ENCODE results near the gene OR52A5.

DNA sequence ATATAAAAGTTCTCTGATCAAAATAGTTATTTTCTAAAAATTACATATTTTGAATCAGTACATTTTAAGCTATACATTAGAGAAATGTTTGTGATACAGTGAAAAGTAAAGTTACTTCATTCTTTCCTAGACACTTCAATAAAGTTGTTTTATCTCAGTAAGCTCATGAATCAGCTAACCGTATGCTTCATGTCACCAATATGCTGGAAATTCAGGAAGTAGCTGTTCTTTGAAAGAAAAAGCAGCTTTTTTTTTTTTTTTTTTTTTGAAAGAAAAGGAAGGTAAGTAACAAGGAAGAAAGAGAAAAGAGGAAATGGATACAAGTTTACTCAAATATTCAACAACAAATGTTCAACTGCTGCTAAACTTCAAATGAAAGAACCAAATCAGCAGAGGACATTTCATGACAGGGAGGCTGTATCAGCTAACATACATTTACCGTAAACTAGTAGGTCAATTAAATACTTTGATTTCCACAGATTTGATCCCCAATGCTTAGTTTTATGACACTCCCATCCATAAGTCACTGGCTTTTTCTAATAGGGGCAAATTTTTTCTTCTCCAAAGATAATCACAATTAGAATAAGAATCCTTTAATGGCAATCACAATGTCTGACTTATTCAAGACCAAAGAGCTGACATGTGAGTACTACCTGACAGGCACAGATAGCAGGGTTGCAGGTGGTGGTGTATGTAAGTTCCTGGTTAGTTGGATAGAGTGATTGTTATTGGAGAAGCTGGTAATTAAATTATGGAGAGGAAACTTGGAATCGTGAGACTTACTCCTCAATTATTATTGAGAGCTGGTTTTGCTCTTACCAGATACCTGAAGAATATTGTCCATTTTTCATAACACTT lies 15.6 kb upstream of the OR52A5 start:
- TF ChIP-seq, protein P1, sequence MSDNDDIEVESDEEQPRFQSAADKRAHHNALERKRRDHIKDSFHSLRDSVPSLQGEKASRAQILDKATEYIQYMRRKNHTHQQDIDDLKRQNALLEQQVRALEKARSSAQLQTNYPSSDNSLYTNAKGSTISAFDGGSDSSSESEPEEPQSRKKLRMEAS (IDR thresholded peaks at IDR 0.05): no peak
- no peak for TF ChIP-seq YY1 (IDR thresholded peaks at IDR 0.05; ENCODE audit: low read depth)
- no peak for TF ChIP-seq EP300 (IDR thresholded peaks at IDR 0.05; ENCODE audit: borderline replicate concordance)
- TF ChIP-seq, protein P2, sequence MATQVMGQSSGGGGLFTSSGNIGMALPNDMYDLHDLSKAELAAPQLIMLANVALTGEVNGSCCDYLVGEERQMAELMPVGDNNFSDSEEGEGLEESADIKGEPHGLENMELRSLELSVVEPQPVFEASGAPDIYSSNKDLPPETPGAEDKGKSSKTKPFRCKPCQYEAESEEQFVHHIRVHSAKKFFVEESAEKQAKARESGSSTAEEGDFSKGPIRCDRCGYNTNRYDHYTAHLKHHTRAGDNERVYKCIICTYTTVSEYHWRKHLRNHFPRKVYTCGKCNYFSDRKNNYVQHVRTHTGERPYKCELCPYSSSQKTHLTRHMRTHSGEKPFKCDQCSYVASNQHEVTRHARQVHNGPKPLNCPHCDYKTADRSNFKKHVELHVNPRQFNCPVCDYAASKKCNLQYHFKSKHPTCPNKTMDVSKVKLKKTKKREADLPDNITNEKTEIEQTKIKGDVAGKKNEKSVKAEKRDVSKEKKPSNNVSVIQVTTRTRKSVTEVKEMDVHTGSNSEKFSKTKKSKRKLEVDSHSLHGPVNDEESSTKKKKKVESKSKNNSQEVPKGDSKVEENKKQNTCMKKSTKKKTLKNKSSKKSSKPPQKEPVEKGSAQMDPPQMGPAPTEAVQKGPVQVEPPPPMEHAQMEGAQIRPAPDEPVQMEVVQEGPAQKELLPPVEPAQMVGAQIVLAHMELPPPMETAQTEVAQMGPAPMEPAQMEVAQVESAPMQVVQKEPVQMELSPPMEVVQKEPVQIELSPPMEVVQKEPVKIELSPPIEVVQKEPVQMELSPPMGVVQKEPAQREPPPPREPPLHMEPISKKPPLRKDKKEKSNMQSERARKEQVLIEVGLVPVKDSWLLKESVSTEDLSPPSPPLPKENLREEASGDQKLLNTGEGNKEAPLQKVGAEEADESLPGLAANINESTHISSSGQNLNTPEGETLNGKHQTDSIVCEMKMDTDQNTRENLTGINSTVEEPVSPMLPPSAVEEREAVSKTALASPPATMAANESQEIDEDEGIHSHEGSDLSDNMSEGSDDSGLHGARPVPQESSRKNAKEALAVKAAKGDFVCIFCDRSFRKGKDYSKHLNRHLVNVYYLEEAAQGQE (IDR thresholded peaks at IDR 0.05; ENCODE audit: low read depth): no peak
- no peak for TF ChIP-seq TEAD4 (IDR thresholded peaks at IDR 0.05)
- no peak for TF ChIP-seq EGR1 (IDR thresholded peaks at IDR 0.05)
- TF ChIP-seq CEBPB (IDR thresholded peaks at IDR 0.05): no peak
- TF ChIP-seq FOXM1 (IDR thresholded peaks at IDR 0.05; ENCODE audit: borderline replicate concordance, low read depth): no peak
- no peak for TF ChIP-seq ZBTB7A (IDR thresholded peaks at IDR 0.05; ENCODE audit: low read depth)
- TF ChIP-seq TCF12 (IDR thresholded peaks at IDR 0.05; ENCODE audit: low read depth): no peak
- TF ChIP-seq TAF1 (IDR thresholded peaks at IDR 0.05; ENCODE audit: low read depth): no peak

Measured in Ishikawa (cell line).